GM18520 (cell line): ENCODE measurements around the gene NPHP4.

Experiments used
- ATAC-seq: cut with Tn5 transposase; IDR thresholded peaks from one replicate; pipeline ENCODE4 v1.9.1; 2021; ENCODE audit not compliant: unreplicated experiment

Gene NPHP4

DNA sequence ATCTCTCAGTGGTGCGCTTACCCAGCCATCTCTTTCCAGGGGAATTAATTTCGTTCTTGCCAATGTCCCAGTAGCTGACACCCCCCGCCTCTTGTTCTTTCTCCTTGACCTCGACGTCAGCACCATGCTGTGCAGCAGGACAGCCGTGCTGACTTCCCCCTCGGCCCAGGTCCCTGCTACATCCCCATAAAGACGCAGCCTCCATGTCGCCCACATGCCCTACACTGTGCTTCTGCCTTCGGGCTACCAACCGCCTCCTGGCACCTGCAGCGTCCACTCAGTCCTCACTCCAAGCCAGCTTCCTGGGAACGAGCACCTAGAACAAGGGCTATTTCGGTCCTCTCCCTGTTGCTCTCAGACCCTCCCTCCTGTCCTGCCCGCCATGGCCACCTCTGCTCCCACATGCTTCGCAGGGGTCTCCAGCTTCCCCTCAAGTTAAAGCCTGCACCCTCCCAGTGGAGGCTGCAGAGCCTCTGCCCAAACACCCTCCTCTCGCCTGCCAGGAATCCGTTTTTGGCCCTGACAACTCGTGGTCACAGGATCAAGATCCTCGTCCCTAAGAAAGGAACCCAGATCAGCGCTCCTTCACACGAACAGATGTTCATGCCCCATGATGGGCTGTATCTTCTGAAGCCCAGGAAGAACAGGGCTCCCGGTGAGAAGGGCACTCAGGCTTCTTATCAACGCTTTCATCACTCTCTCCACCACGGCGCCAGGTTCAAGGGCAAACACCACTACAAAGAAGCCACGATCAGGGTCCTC, 109.7 kb downstream of the NPHP4 start:
- ATAC-seq: no peak

DNA sequence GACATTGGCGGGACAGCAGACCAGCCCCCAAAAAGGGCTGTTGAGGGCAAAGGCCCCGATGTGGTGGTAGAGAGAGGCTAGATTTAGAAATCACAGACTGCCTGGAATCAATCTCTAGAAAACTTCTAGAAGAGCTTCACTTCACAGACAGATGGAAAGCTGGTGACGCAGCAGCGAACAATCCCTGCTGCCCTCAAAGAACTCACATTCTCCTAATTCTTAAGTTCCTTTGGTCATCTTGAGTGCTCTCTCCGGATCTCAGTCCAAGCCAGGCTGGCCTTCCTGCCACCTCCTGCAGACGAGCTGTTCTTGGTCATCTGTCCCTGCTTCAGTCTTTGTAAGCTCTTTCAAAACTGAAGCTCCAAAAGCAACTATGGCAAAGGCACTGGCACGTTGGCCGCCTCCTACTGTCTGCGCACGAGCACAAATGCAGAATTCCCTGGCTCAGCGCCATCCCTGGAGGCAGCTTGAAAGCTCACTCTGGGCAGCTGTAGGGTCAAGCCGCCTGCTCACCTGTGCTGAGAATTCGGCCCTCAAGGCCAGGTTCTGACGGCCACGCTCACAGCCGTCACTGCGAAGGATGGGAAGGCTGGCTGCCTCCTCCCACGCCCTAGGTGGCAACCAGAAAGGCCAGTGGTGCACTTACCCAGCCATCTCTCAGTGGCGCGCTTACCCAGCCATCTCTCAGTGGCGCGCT, 110.6 kb downstream of the NPHP4 start:
- ATAC-seq: no peak

DNA sequence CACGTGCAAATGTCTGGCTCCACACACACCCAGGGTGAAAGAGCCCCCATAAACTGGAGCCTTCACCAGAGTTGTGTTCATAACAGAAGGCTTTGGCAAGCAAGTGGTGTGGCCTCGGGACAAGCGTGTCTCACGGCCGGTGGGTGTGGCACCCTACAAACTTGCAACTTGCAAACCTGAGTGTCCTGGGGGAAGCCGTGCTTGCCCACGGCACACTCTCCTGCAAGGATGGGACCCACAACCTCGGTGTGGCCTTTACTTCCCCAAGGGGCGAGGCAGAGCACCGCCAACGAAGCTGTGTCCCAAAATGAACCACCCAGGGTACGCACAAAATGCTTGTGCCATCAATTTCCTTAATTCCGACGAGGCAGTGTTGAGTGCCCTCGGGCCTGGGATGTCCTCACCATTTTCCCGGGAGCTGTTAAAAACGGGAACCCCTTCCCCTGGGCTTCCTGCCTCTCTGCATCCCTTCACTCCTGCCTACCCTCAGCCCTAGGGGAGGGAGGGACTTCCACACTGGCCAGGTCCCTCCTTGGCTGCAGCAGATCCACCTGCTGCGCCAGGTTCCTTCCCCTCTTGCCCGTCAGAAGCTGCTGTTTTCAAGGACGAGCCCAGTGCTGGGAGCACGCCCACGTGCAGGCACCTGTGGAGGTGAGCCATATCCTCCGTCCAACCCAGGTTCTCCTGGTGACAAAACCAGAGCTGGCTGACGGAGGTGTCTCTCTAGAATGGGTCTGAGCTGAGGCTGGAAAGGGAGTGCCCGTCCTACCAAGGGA, 111.4 kb downstream of the NPHP4 start:
- no peak for ATAC-seq

DNA sequence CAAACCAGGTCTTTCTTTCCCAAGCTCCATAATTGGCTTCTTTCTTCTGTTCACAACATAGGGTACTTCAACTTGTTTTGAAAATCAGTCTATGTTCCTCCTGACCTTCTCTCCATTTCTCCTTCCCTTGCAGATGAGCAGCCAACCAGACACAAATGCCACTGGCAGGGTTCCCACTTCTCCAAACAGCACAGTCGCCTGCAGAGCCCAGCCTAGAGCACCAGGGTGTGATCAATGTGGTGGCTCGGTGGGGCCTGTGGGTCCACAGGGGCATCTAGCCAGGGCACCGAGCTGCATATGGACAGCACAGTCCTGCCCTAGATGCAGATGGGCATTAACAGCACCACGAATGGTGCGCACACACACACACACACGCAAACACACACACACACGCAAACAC, 112.8 kb downstream of the NPHP4 start:
- ATAC-seq: no peak

DNA sequence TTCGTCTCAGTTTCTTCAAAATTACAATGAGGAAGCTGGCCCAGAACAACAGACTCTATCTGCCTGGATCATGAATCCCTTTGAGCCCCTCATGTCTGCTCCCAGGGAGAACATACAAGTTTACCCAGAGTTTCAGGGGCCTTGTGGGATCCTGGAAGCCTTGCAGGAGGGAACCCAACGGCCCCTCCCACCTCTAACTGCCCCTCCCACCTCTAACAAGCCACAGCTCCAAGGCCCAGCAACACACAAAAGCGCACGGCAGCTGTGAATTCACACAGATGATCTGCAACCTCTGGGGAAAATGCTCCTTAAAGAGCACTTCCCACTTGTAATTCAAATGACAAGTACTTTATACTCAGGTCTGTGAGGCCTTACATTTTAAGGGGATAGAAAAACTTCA, 113.3 kb downstream of the NPHP4 start:
- no peak for ATAC-seq

DNA sequence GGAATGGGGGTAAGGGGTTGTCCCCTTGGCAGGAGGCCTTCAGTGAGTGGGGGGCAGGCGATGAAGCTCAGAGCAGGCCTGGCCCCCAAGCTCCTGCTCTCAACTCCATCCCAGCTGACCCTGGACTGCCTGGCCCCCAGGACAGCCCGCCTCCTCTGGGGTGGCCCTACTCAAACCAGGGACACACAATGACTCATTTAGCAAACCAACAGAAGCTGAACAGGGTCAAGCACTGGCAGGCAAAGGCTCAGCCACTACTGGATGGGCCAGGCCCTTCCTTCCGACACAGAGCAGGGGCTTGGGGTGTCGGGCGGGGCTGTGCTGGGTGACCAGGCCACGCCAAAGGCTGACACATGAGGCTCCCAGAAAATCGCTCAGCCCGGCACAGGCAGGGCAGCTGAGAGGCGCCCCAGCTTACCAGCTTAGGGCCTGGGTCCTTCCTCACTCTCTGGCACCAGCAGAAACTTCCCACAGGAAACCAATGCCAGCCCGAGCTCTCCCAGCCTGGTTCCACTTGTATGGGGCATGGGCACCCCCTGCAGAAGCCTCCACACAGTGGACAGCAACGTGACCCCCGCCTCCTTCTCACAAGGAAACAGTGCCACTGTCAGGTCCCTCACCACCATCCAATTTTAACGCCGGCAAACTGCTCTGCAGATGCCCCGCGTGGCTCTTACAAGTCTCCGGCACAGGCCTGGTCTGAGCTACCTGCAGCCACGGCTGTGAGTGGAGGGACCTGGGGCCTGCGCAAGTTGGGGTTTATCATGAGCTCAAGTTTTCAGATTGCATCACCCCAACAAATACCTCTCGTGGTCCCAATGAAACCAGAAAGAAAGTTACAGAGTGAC, 114.3 kb downstream of the NPHP4 start:
- no peak for ATAC-seq

DNA sequence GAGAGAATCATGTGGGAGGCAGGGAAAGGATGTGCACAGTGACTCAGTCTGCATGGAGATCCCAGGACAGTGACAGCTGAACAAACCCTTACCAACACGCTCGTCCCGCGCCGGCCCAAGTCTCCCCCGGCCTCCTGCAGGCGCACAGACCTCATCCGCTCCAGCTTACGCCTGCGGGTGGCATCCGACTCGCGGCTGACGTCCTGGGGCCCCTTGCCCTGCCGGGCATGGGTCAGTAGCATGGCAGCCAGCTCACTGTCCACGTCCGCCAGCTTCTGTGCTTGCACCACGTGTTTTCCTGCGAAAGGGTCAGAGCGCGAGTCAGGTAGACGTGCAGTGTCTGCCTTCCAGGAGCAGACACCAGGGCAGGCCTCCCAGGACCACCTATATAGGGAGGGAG, 115.2 kb downstream of the NPHP4 start:
- ATAC-seq: no peak

DNA sequence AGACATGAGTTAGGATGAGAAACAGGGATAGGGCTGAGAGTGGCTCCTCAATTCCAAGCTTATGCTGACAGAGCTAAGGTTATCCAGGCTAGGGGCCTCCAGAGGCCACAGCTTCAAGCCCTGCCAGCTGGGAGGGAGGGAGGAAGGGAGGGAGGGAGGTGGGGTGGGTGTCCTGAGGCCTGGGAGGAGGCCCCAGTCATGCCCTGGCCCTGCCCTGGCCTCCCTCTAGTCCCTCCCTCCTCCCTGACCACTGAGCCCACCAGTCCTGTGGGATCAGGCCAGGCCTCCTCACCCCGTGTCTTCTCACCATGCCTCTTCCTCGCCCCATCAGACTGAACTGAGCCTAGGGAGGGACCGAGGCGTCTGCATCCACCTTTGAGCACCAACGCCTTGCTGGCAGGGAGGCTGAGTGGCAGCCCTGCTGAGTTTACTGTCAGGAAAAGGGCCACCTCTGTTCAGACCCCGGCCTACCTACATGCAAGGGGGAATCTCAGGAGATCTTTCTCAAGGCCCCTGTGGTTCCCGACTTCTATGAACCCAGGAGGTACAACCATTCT, 116.1 kb downstream of the NPHP4 start:
- ATAC-seq: no peak

DNA sequence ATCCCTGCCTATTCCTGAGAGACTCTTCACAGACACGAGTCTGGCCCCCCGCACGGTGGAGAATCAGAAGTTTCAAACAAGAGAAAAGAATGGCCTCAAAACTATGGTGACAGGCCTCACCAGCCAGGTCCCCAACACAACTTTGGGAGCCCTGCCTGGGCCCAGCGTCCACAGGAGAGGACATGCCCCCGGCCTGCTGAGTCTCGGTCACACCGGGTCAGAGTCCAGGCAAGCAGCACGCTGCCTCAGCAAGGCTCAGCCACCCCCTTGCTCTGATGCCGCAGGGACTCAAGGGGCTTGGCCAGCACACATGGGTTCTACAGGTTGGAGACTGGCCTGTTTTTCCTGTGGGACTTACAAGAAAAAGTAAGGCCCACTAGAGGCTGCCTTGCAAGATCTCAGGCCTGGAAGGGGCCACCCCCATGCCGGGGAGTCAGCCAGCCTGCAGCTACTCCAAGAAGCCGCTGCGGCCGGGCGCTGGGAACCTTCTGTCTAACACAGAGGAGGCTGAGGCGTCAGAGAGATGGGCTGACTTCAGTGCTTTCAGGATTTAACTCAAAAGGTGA, 116.8 kb downstream of the NPHP4 start:
- ATAC-seq: no peak

DNA sequence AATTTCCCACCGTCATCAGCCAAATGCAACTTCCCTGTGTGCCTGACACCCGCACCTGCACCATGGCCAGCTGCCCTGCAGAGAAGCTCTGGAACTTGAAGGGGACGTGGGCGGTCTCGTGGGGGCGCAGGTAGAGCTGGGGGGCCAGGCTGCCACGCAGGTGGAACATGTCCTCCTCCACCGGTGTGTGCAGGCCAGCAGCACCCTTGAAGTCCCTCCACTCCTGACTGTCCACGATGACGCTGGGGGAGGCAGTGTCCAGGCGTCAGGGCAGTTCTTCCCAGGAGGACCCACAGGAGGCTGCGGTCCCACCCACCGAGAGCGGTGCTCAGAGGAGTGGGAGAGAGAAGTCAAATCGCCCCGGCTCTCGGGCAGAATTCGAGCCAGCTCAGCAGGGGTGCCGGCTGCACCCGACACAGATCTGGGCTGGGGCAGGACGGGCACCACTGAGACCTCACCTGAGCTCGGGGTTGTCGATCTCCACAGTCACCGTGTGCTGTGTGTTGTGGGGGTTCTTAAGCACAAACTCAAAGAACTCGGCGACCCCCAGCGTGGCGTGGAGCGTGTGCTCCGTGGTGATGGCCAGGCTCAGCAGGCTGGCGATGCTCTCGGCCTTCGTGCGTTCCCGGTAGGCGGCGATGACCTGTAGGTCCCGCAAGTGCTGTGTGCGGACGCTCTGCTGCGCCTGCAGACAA, 117.7 kb downstream of the NPHP4 start:
- ATAC-seq: no peak

DNA sequence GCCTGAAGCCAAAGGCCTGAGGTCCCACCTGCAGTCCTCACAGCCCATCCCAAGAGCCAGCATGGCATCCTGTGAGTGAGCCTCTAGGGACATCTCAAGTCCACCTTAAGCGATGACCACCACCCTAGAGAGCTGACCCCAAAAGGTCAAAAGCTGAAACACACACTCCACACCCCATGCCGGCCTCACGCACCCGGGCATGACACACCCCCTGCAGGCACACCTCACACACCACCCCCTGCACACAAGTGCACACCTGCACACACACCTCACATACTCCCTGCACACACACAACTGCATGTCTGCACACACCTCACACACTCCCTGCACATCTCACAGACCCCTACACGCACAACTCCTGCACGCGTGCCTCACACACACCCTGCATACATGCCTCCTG, 118.7 kb downstream of the NPHP4 start:
- no peak for ATAC-seq

DNA sequence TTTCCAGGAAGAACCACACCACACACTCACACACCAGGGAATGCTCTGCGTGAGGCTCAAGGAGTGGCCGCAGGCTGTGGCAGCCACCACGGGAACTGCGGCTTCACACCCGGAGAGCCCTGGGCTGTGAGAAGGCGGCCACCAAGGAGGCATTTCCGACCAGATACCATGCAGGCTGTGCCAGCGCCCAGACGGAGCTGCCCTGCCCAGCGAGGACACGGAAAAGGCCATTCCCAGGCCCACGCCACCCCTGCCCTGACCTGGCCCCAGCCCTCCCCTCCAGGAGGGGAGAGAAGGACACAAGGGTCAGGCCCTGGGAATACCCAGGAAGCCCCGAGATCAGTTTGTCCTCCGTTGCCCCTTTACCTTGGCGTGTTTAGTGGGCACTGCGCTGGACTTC, 119.3 kb downstream of the NPHP4 start:
- no peak for ATAC-seq

DNA sequence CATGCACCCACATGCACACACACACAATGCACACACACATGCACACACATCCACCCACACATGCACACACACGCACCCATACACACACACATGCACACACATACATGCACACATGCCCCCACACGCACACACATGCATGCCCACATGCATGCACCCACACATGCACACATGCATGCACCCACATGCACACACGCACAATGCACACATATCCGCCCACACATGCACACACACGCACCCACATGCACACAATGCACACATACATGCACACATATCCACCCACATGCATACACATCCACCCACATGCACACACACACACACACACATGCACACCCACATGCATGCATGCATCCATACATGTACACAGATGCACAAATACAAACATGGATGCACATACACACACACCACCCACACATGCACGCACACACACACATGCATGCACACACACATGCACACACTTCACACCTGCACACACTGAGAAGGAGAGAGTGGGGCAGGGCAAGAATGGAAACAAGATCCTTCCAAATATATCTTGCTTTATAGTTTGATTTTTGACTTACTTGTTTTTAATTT, 123.2 kb downstream of the NPHP4 start:
- no peak for ATAC-seq

DNA sequence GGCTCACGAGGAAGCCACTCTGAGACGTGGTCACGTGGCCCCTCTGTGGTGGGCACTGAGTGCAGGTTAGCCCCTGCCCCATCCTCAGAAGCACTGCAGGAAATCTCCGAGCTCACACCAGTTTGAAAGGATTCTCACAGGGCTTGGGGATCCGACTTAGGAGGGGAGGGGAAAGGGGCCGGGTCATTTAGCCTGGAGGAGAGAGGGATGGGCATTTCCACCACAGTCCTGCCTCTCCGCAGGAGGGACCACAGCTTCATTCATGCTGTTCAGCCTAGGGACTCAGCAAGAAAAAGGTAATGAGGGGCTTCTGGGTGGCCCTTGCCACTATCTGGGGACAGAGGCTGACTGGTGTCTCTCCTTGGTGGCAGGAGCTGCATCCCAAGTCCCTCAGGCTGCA, 126.5 kb downstream of the NPHP4 start:
- ATAC-seq: no peak

DNA sequence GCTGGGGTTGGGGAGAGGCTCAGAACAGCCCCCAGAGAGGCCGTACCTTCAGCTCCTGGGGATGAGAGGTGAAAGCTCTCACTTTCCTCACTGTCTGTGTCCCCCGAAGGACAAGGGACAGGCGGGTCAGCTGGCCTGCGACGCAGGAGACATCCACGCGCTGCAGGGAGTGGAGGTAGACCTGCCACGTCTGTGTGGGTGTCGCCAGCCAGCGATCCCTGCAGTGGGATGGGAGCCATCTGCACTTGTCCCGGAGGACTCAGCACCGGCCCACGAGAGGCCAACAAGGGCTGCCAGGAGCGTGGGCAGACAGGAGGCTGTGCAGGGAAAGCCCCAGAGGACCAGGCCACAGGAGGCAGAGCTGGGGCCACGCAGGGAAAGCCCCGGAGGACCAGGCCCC, 127.2 kb downstream of the NPHP4 start:
- no peak for ATAC-seq

DNA sequence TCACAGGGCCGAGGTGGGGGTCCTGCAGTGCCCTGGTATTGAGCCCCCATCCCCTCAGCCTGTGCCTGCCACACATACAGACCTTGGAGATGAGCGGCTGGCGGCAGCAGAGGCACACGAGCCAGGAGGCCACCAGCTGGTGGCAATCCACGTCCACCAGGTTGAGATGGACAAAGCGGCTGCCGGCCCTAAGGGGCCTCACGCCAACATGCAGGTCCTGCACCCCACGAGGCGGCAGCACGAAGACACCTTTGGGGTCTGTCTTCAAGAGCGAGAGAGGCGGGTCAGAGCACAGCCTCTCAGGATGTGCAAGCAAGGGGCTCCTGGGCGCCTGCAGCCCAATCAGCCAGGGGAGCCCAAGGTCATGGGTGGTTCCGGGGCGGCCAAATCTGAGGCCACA, 128.0 kb downstream of the NPHP4 start:
- no peak for ATAC-seq

DNA sequence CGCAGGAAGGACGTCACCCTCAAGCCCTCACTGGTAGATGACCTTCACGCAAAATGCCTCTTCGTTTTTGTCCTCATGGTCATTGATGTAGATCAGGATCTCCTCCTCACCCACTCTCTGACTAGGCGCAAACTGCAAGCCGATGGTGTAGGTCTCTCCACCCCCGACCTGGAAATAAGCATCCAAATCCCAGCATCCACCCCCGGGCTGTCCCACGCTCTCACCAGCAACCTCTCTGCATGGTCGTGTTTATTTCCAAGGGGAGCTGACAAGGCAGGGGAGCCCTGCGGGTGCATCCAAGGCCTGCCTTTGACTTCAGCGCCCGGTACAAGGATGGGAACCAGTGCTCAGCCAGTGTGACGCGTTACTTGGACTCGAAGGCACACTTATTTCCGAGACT, 129.0 kb downstream of the NPHP4 start:
- no peak for ATAC-seq

DNA sequence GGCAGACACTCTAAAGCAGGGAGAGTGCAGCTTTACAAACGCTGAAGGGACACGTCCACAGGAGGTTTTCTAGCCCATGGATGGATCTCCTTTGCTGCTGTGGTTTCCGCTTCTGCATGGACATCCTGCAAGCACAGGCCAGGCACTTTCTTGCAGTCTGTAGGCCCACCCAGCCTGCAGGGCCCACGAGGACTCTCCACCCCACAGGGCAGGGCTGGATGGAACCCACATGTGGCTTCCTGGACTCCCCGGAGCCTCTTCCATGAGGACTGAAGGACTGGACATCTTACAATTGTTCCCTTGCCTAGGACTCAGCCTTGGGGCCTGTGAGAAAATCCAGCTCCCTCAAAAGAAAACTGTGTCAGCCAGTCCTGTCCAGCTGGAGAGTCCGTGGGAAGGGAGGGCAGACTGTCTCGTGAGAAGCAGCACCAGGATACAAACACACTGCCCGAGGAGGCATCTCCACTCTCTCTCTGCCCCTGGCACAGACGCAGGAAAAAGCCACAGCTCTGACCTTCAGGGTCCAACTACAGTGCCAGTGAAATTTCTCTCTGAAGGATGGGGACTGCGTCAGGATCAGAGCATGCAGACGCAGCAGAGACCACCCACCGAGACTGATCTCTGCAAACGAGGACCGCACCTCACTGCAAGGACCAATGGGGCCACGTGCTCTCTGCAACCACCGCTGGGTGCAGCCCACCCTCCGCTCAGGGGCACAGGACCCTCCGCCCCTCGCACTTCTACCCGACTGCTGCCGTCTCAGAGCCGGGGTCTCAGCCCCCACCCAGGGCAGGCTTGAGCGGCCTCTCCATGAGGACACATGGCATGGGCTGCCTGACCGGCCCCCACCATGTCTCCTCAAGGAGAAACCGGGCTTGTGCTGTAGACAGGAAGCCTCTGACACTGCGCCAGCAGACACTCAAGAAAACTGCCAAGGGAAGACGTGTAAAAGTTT, 130.1 kb downstream of the NPHP4 start:
- ATAC-seq: no peak
